Upper lobe of left lung (tissue), 6 donors: ENCODE data around the gene PTPRN2. TPM values are rescaled to one million over a fixed set of nuclear protein-coding genes. Genes with fewer than 3 reads are reported as not detected.

Experiments
- ATAC-seq, 2 donors: fragments of 200-7000 bp; cut with Tn5 transposase; one replicate each; pipeline ENCODE4 v1.9.1; 2022; ENCODE audit warnings: mild to moderate bottlenecking in 2 of 2, moderate library complexity in 2 of 2; ENCODE audit not compliant: low FRiP score in 2 of 2
- DNase-seq, 2 donors: peaks; one replicate each; pipeline ENCODE4 v3.0.0-alpha.2; 2019 to 2020
- H3K27ac ChIP-seq, 4 donors: fragments of 200-600 bp; sonication (generic); one replicate each; pipeline ENCODE4 v1.5.1; 2016 to 2019
- H3K27me3 ChIP-seq, 4 donors: fragments of 200-600 bp; sonication (generic); one replicate each; pipeline ENCODE4 v1.5.1; 2017 to 2019
- H3K36me3 ChIP-seq, 4 donors: fragments of 200-600 bp; sonication (generic); one replicate each; pipeline ENCODE4 v1.5.1; 2016 to 2019
- H3K4me1 ChIP-seq, 4 donors: fragments of 200-600 bp; sonication (generic); one replicate each; pipeline ENCODE4 v1.5.1; 2018 to 2019
- H3K4me3 ChIP-seq, 4 donors: fragments of 200-600 bp; sonication (generic); one replicate each; pipeline ENCODE4 v1.5.1; 2017 to 2019; ENCODE audit warnings: mild to moderate bottlenecking in 2 of 4, moderate library complexity in 1 of 4
- H3K9me3 ChIP-seq, 4 donors: fragments of 200-600 bp; sonication (generic); one replicate each; pipeline ENCODE4 v1.5.1; 2018 to 2019
- CTCF ChIP-seq, 6 experiments: fragments of 450-650 bp in 4 of 6; fragments of 200-600 bp in 2 of 6; sonication (generic) in 2 of 6; IDR thresholded peaks; one replicate each; pipeline ENCODE4 v1.5.1; 2016 to 2019; ENCODE audit warnings: antibody characterized with exemption in 6 of 6
- EP300 ChIP-seq, 4 donors: sonication (generic); formaldehyde crosslinking; IDR thresholded peaks; one replicate each; pipeline ENCODE4 v1.5.1; 2017; ENCODE audit warnings: antibody characterized with exemption in 4 of 4, control low read depth in 2 of 4
- POLR2A ChIP-seq, 4 donors: fragments of 450-650 bp; IDR thresholded peaks; one replicate each; pipeline ENCODE4 v1.5.1; 2016 to 2017; ENCODE audit warnings: antibody characterized with exemption in 4 of 4, mild to moderate bottlenecking in 2 of 4
- POLR2AphosphoS5 ChIP-seq, 2 donors: sonication (generic); formaldehyde crosslinking; IDR thresholded peaks; one replicate each; pipeline ENCODE4 v1.5.1; 2017; ENCODE audit warnings: antibody characterized with exemption in 2 of 2
- WGBS, 2 donors: methylation state at CpG; one replicate each; pipeline ENCODE4 v1.1.5; 2017 to 2018; 5-methylcytosine and 5-hydroxymethylcytosine counted together
- total RNA-seq, 6 donors: library from RNA; depleted of rRNA in 4 of 6; stranded (reverse); fragments of >200 nt in 4 of 6; gene quantifications; one replicate each; pipeline versions ENCODE4 v1.1.0 to v1.2.1, GENCODE V29; 2016 to 2021
- donor health status: DM: no; HTN: no; CAD: no; lungs with moderate emphysema.
- donor health status: DM: no; HTN: yes; CAD: no; lungs with severe emphysema.

Gene PTPRN2
- total RNA-seq, 6 donors from 2014 or later = 3.3 to 7.9 (median 5.2) TPM

GRCh38 chr7:158183431-158183830, 404.2 kb downstream of the PTPRN2 start:
- no peak for TF ChIP-seq CTCF (IDR thresholded peaks at IDR 0.05)
- TF ChIP-seq POLR2AphosphoS5 (IDR thresholded peaks at IDR 0.05) = no peak
- no peak for TF ChIP-seq POLR2A (IDR thresholded peaks at IDR 0.05)
- TF ChIP-seq EP300 (IDR thresholded peaks at IDR 0.05) = no peak
- no peaks in the 10 kb centered on the region for H3K36me3 ChIP-seq
- ATAC-seq (no peak), DNase-seq (no peak)
- WGBS, 2 donors = 66 to 71% methylated on average over 3 of the region's 3 CpGs
- no peak overlapping the region for H3K4me3 ChIP-seq
- no peak overlapping the region for H3K27ac ChIP-seq
- peaks cover 0 to 4% (median 0%) of the 10 kb centered on the region in 4 donors for H3K9me3 ChIP-seq
- no peaks in the 10 kb centered on the region for H3K27me3 ChIP-seq
- no peaks in the 10 kb centered on the region for H3K4me1 ChIP-seq

GRCh38 chr7:158176561-158177173, 411.0 kb downstream of the PTPRN2 start:
- no peaks in the 10 kb centered on the region for H3K27me3 ChIP-seq
- H3K27ac ChIP-seq = no peak overlapping the region
- peaks cover 0 to 15% (median 2%) of the 10 kb centered on the region in 4 donors for H3K9me3 ChIP-seq
- TF ChIP-seq EP300 (IDR thresholded peaks at IDR 0.05) (no peak), POLR2AphosphoS5 (IDR thresholded peaks at IDR 0.05) (no peak), CTCF (IDR thresholded peaks at IDR 0.05) (no peak), POLR2A (IDR thresholded peaks at IDR 0.05) (no peak)
- 75 to 89% methylated on average over 5 to 7 of the region's 7 CpGs for WGBS, 2 donors
- no peaks in the 10 kb centered on the region for H3K36me3 ChIP-seq
- DNase-seq = no peak
- H3K4me1 ChIP-seq = no peaks in the 10 kb centered on the region
- peak; percentile 24 to 47 for ATAC-seq
- no peak overlapping the region for H3K4me3 ChIP-seq

GRCh38 chr7:158175779-158176178, 411.8 kb downstream of the PTPRN2 start:
- H3K4me1 ChIP-seq = no peaks in the 10 kb centered on the region
- WGBS, 2 donors = 81 to 87% methylated on average over 15 of the region's 15 CpGs
- H3K4me3 ChIP-seq = no peak overlapping the region
- DNase-seq (peak in 1 of 2 donors; percentile 51), ATAC-seq (peak in 1 of 2 donors; percentile 24)
- no peak for TF ChIP-seq POLR2A (IDR thresholded peaks at IDR 0.05)
- no peak for TF ChIP-seq POLR2AphosphoS5 (IDR thresholded peaks at IDR 0.05)
- TF ChIP-seq EP300 (IDR thresholded peaks at IDR 0.05) = no peak
- no peak for TF ChIP-seq CTCF (IDR thresholded peaks at IDR 0.05)
- H3K27ac ChIP-seq = no peak overlapping the region
- H3K9me3 ChIP-seq = peaks cover 0 to 15% (median 2%) of the 10 kb centered on the region in 4 donors
- H3K36me3 ChIP-seq = no peaks in the 10 kb centered on the region
- H3K27me3 ChIP-seq = no peaks in the 10 kb centered on the region

DNA sequence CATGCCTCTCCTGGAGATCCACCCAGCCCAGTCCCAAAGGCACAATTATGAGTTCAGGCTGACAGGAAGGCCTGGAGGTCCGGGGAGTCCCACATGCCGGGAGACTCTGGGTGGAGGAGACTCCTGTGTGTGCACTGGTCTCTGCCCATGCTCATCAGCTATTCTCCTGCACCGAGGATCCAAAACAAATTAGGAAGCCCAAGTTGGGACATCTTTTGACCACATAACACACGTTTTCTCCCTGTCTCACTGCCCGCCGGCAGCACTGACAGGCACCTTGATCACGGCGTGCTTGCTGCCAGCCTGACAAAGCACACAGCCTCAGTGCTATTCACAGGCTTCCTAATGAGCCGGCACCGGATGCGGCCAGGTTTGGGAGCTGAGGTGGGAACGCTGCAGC, 412.7 kb downstream of the PTPRN2 start:
- ATAC-seq = no peak

More for the DNA sequence above, 412.7 kb downstream of the PTPRN2 start:
- whole genome bisulfite sequencing, 2 donors = 88 to 96% methylated on average over 10 to 12 of the region's 12 CpGs
- H3K36me3 ChIP-seq = no peaks in the 10 kb centered on the region
- H3K27me3 ChIP-seq = no peaks in the 10 kb centered on the region
- H3K9me3 ChIP-seq = peaks cover 0 to 15% (median 2%) of the 10 kb centered on the region in 4 donors
- no peak overlapping the region for H3K27ac ChIP-seq
- H3K4me1 ChIP-seq = no peaks in the 10 kb centered on the region
- no peak for DNase-seq
- TF ChIP-seq EP300 (IDR thresholded peaks at IDR 0.05) (no peak), POLR2A (IDR thresholded peaks at IDR 0.05) (no peak), POLR2AphosphoS5 (IDR thresholded peaks at IDR 0.05) (no peak), CTCF (IDR thresholded peaks at IDR 0.05) (no peak)
- no peak overlapping the region for H3K4me3 ChIP-seq
